ENCODE data around the gene UNC5C.

DNA sequence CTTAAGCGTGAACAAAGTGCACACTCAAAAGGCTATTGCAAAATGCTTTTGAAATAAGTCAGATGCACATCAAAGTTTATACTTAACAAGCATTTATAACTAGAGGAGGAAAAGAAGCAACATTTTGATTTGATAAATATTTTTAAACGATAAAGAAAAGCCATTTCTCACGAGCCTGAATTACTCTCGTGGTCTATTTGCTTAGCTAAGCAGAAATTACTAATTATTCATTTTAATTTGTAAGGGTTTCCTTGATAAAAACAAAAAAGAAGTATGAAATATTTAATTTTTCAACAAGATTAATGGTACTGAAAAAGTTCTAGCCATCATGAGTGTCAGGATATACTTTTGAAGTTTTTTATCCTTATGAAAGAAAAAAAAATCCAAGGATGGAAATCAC, 78.2 kb downstream of the UNC5C start:
- TF ChIP-seq, protein P1, sequence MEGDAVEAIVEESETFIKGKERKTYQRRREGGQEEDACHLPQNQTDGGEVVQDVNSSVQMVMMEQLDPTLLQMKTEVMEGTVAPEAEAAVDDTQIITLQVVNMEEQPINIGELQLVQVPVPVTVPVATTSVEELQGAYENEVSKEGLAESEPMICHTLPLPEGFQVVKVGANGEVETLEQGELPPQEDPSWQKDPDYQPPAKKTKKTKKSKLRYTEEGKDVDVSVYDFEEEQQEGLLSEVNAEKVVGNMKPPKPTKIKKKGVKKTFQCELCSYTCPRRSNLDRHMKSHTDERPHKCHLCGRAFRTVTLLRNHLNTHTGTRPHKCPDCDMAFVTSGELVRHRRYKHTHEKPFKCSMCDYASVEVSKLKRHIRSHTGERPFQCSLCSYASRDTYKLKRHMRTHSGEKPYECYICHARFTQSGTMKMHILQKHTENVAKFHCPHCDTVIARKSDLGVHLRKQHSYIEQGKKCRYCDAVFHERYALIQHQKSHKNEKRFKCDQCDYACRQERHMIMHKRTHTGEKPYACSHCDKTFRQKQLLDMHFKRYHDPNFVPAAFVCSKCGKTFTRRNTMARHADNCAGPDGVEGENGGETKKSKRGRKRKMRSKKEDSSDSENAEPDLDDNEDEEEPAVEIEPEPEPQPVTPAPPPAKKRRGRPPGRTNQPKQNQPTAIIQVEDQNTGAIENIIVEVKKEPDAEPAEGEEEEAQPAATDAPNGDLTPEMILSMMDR (IDR thresholded peaks at IDR 0.05): no peak
- TF ChIP-seq POLR2A (IDR thresholded peaks at IDR 0.05; ENCODE audit: low read depth): no peak
